GM21717 (cell line): ENCODE results near the gene SLC25A4.
A peak's percentile ranks its signal among the peaks of the same experiment; 100 is the strongest.
"Not testable (repeated sequence)": the region's sequence is repeated elsewhere in the genome, so short reads cannot be mapped to it uniquely, and the experiment has no call there.

Experiments
- ATAC-seq: cut with Tn5 transposase; IDR thresholded peaks from one replicate; pipeline ENCODE4 v1.9.1; 2021; ENCODE audit warnings: mild to moderate bottlenecking, moderate library complexity; ENCODE audit not compliant: unreplicated experiment

The SLC25A4 gene

DNA sequence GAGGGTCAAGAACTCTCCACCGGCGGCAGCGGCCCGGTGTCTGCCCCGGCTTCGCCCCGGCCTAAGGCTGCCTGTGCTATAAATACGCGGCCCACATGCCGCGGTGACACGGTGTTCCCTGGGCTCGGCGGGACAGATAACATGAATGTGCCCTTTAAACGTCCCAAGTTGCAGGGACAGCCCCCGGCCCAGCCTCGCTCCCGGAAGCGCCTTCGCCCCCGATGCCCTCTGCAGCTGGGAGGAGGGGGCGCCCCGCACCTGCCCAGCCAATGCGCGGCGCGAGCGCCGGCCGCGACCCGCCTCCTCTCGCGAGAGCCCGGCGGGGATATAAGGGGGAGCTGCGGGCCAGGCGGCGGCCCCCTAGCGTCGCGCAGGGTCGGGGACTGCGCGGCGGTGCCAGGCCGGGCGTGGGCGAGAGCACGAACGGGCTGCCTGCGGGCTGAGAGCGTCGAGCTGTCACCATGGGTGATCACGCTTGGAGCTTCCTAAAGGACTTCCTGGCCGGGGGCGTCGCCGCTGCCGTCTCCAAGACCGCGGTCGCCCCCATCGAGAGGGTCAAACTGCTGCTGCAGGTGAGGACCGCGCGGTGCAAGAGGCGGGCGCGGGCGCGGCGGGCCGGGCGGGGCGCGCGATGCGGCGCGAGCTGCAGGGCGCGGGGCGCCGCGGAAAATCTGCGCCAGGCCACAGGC is at the start of gene SLC25A4:
Gene SLC25A4 (plus strand): TSS at position 355 of the 689 bp plus-strand sequence. CDS start 107 bp downstream, at position 462.
- ATAC-seq = peak; percentile 93

DNA sequence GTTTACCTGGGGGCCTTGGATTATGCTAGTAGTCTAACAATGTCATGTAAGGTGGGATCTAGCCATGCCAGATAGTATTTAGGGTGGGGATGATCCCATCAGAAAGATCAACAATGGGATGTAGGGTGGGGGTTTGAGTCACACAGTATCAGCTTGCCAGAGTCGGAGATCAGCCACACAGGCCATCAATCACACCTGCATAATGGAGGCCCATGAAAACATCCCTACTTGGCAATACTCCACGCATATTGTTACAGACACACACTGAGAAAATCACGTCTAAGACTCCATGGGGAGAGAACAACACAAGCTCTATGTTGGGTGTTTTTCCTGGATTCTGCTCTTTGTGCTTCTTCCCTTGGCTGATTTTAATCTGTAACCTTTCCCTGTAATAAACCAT is 49.5 kb upstream of the SLC25A4 start:
- no peak for ATAC-seq

DNA sequence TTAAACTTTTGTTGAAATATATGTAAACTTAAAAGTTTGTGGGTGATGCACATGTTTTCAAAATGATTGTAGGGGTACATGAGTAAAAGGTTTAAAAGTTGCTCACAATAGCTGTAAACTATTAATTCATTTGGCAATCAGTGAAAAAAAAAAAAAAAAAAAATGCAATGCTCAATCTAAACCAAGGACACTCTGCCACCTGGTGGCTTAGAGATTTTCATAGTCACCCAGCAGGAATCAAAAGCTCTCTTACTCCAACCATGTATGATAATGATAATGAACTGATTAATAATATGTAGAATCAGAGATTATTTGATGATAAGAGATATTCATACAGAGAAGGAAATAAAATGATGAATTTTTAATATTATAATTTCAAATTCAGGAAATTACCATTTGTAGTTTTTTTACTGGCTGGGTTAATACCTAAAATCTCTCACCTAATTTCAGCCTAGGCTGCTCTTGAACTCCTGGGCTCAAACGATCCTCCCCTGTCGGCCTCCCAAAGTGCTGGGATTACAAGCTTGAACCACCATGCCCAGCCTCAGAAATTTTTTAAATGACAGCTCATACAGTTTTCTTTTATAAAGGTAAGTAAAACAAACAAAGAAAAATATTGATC is 46.9 kb upstream of the SLC25A4 start:
- no peak for ATAC-seq

DNA sequence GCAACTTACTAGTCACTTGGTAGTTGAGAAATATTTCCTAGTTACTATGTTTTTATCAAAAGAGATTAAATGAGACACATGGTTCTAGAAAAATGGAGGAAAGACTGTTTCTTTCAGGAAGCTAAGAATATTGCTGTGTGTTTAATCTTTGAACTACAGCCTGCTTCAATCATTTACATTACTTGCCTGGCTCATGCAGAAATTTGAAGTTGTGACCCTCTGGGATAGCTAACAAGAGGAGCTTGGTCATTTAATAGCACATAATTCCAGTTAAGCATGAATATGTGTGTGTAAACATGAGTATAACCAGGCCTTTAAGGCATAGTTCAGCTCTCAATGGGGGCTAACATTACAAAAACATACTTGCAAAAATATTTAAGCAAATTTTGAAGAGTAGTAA is 44.6 kb upstream of the SLC25A4 start:
- no peak for ATAC-seq

DNA sequence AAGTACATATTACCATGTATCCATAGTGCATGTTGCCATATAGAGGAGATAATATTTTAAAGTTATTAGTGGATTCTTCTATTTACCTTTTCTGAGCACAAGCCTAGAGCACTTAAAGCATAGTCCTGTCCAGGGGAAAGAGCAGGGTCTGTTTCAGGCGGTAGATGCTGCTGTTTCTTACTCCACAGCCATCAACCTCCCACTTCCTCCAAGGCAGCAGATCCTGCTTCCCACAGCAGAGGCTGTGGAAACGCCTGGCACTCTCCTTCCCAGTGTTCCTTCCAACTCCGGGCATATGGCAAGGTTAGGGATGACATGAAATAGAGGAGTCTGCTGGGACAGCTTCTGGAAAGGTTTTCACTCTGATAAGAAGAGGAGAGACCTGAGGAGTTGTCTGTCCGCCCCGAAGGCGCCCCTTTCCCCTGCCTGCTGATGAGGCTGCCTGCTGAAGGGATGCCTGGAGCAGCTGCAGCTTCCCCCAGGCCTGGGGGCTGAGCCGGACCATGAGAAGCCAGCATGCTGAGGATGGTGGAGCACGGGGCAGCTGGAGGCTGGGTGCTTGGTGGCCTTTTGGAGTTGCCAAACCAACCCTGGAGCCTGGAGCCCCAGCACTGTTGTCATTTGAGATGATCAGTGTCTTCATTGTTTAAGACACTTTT is 43.9 kb upstream of the SLC25A4 start:
- no peak for ATAC-seq

DNA sequence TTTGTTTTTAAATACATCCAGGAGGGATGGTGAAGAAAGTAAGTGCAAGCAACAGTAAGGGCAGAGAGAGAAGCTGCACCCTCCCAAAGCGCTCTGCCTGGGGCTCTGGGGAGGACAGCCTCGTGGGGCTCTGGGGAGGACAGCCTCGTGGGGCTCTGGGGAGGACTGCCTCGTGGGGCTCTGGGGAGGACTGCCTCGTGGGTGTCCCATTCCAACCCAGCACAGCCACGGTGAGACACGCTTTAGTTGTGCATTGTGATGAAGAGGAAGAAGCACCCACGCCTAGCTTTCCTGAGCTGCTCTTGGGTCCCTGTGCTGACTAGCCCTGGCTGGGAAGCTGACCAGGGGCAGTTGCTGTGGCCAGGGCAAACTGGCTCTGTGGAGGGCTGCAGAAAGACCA is 43.1 kb upstream of the SLC25A4 start:
- ATAC-seq = no peak

DNA sequence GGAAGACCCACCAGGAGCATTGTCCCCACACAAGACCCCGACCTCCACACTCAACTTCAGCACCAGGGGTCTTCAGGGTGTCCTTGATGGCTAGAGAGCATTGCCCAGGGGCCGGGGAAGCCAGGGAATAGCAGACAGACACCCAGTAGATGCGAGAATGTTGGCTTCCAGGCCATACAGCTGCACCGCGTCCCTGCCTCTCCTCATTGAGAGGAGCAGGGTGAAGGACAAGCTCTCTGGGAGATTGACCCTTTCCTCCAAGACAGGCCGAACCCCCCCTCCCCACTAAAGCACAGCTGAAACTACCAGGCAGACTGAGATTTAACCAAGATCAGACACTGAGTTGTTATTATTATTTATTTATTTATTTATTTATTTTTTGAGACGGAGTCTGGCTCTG is 42.6 kb upstream of the SLC25A4 start:
- no peak for ATAC-seq

DNA sequence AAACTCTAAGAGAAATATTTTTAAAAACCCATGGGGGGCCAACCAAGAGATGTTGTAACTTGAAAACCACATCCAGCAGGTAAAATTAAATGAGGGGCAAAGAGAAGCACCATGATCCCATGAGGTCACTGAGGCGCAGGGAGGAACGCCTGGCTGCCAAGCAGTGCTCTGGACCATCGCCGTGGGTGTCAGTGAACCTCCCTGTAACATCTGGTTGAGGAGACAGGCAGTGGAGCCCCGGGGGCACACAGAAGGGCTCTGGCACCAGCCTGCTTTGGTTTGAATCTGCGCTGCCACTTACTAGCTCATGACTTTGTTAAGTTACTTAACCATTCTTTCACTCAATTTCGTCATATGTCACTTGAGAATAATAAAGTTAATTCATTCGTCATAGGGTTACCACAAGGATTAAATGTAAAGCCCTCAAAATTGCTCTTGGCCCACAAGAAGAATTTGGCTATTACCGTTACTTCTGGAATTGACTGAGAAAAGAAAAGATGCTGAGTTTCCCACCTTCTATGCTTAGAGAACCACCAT is 41.6 kb upstream of the SLC25A4 start:
- ATAC-seq = no peak

DNA sequence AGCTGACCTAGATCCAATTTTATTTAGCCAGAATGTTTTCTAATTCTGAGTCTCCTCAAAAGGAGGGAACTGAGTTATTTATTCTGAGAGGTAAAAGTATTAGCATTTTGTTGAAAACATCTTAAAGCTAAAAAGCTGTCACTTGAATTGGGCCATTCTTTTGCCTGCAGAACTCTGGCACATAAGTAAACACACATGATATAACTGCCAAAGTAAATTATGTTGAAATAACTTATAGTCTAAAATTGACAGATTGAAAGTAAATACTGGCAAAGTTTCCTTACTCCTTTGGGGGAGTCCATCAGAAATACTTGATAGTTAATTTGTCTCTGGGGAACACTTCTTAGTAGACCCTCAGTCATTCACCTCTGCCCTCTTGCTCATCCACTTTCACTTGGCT is 38.3 kb upstream of the SLC25A4 start:
- no peak for ATAC-seq

DNA sequence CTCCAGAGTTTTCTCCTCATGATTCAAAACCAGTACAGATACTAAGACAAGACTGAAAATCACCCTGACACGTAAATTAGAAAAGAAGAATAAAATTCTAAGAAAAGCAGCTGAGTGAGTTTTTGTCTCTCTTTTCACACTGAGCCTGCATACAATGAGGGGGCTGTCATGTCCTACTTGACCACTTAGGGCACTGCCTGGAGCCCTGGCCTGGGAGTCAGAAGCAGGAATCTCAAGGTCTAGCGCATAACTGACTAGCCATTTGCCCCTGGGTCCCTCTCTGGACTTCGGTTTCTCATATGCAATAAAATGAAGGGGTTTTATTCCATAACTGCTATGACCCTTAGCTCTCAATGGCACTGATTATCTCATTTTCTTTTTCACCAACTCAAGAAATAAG is 36.7 kb upstream of the SLC25A4 start:
- no peak for ATAC-seq

DNA sequence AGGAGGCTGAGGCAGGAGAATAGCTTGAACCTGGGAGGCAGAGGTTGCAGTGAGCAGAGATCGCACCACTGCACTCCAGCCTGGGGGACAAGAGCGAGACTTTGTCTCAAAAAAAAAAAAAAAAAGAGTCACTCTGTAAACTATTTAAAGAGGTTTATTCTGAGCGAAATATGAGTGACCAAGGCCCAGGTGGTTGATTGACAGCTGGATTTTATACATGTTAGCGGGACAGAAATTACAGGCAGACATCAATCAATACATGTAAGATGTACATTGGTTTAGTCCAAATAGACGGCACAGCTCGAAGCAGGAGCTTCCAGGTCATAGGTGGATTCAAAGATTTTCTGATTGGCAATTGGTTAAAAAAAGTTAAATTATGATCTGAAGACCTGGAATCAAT is 35.5 kb upstream of the SLC25A4 start:
- ATAC-seq = not testable (repeated sequence)

DNA sequence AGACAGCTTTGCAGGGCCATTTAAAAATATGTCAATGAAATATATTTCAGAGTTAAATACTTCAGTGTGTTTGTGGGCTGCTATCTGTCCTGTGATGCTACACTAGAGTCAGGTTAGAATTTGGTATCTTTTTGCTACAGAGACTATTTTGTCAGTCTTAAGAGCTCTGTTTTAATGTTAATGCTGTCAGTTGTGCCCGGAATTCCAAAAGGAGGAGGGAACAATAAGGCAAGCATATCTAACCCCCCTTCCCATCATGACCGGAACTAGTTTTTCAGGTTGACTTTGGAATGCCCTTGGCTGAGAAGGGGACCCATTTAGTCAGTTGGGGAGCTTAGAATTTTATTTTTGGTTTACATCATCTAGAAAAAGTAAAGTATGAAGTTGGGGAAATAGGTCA is 34.9 kb upstream of the SLC25A4 start:
- no peak for ATAC-seq

DNA sequence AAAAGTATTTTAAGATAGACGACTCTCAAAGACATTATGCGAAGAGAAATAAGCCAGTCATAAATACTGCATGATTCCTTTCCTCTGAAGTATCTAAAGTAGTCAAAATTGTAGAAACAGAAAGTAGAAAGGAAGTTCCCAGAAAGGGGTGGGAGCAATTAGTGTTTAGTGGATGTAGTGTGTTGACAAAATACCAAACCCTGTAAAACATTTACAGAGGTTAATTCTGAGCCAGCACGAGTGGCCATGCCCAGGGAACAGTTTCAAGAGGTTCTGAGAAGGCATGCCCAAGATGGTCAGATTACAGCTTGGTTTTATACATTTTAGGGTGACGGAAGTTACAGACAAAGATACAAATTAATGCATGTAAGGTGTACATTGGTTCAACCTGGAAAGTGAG is 34.4 kb upstream of the SLC25A4 start:
- no peak for ATAC-seq

DNA sequence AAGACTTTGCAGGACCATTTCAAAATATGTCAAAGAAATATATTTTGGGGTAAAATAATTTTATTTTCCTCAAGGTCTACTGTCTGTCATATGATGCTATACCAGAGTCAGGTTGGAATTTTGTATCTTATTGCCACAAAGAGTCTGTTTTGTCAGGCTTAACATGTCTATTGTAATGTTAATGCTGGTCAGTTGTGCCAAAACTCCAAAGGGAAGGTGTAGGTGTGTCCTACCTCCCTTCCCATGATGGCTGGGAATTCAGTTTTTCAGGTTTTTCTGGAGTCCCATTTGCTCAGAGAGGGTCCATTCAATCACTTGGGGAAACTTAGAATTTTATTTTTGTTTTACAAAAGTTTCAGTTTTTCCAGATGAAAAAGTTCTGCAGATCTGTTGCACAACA is 33.3 kb upstream of the SLC25A4 start:
- no peak for ATAC-seq

DNA sequence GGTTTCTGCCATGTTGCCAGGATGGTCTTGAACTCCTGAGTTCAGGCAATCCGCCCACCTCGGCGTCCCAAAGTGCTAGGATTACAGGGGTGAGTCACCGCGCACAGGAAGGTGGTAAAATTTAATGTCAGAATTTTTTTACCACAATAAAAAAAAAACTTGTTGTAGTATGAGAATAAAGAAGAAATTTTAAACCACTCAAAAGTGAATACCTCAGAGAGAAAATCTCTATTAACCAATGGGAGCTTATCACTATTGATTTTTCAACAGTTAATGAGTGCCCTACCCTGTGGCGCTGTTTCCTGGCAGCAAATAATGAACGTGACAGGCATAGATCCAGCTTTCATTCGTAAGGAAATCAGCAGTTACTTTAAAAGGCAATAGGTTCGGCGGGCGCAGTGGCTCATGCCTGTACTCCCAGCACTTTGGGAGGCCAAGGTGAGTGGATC is 32.7 kb upstream of the SLC25A4 start:
- no peak for ATAC-seq

DNA sequence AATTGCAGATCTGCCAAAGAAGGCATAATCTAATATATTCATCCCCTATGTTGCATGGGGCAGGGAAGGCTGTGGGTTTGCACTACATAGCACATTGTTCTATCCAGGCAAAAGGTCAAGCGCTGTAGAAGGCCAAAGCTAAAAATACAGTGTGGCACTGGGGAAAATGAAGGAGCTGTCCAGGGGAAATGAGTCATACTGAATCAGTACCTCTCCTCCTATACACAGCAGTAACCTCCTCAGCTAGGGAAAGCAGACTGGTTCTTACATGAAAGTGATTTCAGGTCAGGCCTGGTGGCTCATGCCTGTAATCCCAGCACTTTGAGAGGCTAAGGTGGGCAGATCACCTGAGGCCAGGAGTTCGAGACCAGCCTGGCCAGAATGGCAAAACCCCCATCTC is 31.0 kb upstream of the SLC25A4 start:
- no peak for ATAC-seq

DNA sequence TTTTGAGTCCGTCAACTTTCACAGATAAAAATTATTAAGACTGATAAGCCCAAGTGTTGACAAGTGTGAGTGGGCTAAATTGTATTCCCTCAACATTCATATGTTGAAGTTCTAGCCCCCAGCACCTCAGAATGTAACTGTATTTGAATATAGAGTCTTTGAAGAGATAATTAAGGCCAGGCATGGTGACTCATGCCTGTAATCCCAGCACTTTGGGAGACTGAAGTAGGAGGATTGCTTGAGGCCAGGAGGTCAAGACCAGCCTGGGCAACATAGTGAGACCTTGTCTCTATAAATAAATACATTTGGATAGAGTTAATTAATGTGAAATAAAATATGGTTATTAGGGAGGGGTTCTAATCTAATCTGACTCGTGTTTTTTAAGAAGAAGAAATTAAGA is 29.7 kb upstream of the SLC25A4 start:
- no peak for ATAC-seq

DNA sequence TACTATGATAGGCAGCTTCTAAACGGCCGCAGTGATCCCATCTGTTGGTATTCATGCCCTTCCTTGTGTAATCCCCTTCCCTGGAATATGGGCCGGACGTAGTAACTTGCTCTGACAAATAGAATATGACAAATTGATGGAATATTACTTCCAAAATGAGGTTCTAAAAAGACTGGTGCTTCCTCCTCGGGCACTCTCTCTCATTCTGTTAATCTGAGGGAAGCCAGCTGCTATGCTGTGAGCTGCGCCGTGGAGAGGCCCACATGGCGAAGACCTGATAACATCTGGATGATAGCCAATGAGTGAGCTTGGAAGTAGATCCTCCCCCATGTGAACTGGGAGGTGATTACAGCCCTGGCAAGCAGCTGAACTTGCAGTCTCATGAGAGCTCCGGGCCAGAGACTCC is 27.2 kb upstream of the SLC25A4 start:
- ATAC-seq = no peak

DNA sequence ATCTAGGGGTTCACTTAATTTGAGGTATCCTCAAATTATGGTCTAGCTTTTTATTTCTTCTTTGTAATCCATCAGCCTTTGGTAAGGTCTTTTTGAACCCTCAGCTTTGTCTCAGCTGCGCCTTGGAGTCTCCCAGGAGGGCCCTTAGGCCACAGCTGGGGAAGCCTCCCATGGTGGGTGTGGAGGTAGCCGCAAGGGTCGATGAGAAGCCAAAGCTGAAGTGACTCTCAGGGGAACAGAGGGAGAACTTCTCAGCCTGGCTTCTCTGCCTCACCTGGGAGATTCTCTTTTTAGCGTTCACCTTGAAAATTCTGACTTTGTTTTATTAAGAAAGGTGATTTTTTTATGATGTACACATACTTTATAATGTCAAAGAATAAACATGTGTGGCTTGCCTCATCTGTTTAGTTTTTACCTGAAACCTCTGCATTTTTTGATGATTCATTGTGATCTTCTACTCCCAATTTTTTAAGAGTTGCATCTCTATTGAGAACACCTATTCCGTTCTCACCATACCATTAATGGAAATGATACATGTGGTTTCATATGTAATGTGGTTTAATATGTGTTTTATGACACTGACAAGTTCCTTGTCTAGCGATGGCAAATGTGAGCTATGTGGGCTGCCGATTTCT is 25.6 kb upstream of the SLC25A4 start:
- no peak for ATAC-seq

DNA sequence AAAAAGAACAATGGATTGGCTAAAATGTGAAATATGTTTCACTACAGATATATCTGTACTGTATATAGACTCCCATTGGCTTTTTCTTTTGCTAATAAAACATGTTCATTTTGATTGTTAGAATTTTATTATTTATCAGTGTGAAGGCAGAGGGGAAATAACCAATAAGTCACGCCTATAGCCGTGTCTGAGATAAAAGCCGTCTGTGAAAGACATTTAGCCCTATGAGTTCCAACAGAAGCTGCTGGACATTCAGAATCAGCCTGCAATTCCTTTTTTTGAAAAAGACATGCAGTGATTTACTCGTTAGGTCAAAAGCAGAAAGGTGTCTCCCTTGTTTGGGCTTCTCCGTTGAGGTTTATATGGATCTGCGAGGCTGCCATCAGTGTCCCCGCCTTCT is 24.2 kb upstream of the SLC25A4 start:
- ATAC-seq = no peak

DNA sequence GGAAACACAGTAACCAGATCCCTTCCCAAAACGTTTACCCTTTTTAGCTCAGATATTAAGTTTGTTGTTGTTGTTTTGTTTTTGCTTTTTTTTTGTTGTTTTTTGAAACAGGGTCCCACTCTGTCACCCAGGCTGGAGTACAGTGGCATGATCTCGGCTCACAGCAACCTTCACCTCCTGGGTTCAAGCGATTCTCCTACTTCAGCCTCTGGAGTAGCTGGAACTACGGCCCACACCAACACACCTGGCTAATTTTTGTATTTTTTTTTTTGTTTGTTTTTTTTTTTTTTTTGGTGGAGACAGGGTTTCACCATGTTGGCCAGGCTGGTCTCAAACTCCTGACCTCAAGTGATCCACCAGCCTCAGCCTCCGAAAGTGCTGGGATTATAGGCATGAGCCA is 23.6 kb upstream of the SLC25A4 start:
- ATAC-seq = not testable (repeated sequence)
